Nephron (organoid): ENCODE results near the gene EXOSC2.
A peak's percentile ranks its signal among the peaks of the same experiment; 100 is the strongest.

Experiments used
- H3K27ac Mint-ChIP-seq, 3 experiments: 2 replicates each; pipeline ENCODE4 v1.8.0; 2020; ENCODE audit warnings: mixed read lengths in 3 of 3, mild to moderate bottlenecking in 2 of 3, moderate library complexity in 1 of 3
- H3K27me3 Mint-ChIP-seq: 2 replicates; pipeline ENCODE4 v1.8.0; 2021; ENCODE audit warnings: low read depth, mild to moderate bottlenecking, moderate library complexity, mixed read lengths
- H3K36me3 Mint-ChIP-seq: 2 replicates; pipeline ENCODE4 v1.8.0; 2020; ENCODE audit warnings: low read depth, mixed read lengths
- H3K4me1 Mint-ChIP-seq: 2 replicates; pipeline ENCODE4 v1.8.0; 2020; ENCODE audit warnings: mixed read lengths
- H3K4me3 Mint-ChIP-seq, 3 experiments: 2 replicates each; pipeline ENCODE4 v1.8.0; 2020; ENCODE audit warnings: mild to moderate bottlenecking in 3 of 3, mixed read lengths in 3 of 3, moderate library complexity in 2 of 3
- H3K9me3 Mint-ChIP-seq: 2 replicates; pipeline ENCODE4 v1.8.0; 2020; ENCODE audit warnings: mixed read lengths
- CTCF ChIP-seq, 3 experiments: fragments of 200-600 bp; sonication (generic); IDR thresholded peaks; one replicate each; pipeline ENCODE4 v1.5.0; 2021; ENCODE audit warnings: antibody characterized with exemption in 3 of 3; ENCODE audit not compliant: unreplicated experiment in 3 of 3

Gene EXOSC2

GRCh38 chr9:130713286-130713960 lies 19.8 kb downstream of the EXOSC2 start:
- no peak for TF ChIP-seq CTCF (IDR thresholded peaks at IDR 0.05; ENCODE audit: unreplicated experiment in 3 of 3)
- Mint-ChIP-seq H3K27ac (peak overlapping the region; percentile 81 to 99 (median 93)), H3K4me1 (peaks cover 24% of the 10 kb centered on the region), H3K36me3 (no peaks in the 10 kb centered on the region), H3K27me3 (no peaks in the 10 kb centered on the region), H3K9me3 (no peaks in the 10 kb centered on the region), H3K4me3 (peak overlapping the region; percentile 93 to 96 (median 95))

- Mint-ChIP-seq H3K4me3 (peak overlapping the region; percentile 93 to 96 (median 95)), H3K4me1 (peaks cover 24% of the 10 kb centered on the region), H3K36me3 (no peaks in the 10 kb centered on the region), H3K27me3 (no peaks in the 10 kb centered on the region), H3K27ac (peak overlapping the region; percentile 81 to 99 (median 84)), H3K9me3 (no peaks in the 10 kb centered on the region)
- no peak for TF ChIP-seq CTCF (IDR thresholded peaks at IDR 0.05; ENCODE audit: unreplicated experiment in 3 of 3)
Measured at GRCh38 chr9:130714586-130715110, 21.1 kb downstream of the EXOSC2 start.

- Mint-ChIP-seq H3K4me1 (peaks cover 24% of the 10 kb centered on the region), H3K9me3 (no peaks in the 10 kb centered on the region), H3K27ac (peak overlapping the region; percentile 81 to 99 (median 84)), H3K27me3 (no peaks in the 10 kb centered on the region), H3K4me3 (peak overlapping the region; percentile 93 to 96 (median 95)), H3K36me3 (peaks cover 2% of the 10 kb centered on the region)
- TF ChIP-seq CTCF (IDR thresholded peaks at IDR 0.05; ENCODE audit: unreplicated experiment in 3 of 3) = no peak
Measured at GRCh38 chr9:130715270-130715669, 21.7 kb downstream of the EXOSC2 start.

- H3K4me3 Mint-ChIP-seq = peak overlapping the region in 1 of 3 experiments; percentile 17
- no peaks in the 10 kb centered on the region for H3K27me3 Mint-ChIP-seq
- no peak overlapping the region for H3K27ac Mint-ChIP-seq
- no peak for TF ChIP-seq CTCF (IDR thresholded peaks at IDR 0.05; ENCODE audit: unreplicated experiment in 3 of 3)
- H3K4me1 Mint-ChIP-seq = peaks cover 22% of the 10 kb centered on the region
- peaks cover 11% of the 10 kb centered on the region for H3K36me3 Mint-ChIP-seq
- H3K9me3 Mint-ChIP-seq = no peaks in the 10 kb centered on the region
Measured at GRCh38 chr9:130718562-130718961, 25.0 kb downstream of the EXOSC2 start.

GRCh38 chr9:130720762-130721161 lies 27.2 kb downstream of the EXOSC2 start:
- H3K4me1 Mint-ChIP-seq = peaks cover under 1% of the 10 kb centered on the region
- H3K9me3 Mint-ChIP-seq = no peaks in the 10 kb centered on the region
- no peak overlapping the region for H3K27ac Mint-ChIP-seq
- no peak overlapping the region for H3K4me3 Mint-ChIP-seq
- H3K36me3 Mint-ChIP-seq = peaks cover 11% of the 10 kb centered on the region
- no peaks in the 10 kb centered on the region for H3K27me3 Mint-ChIP-seq
- no peak for TF ChIP-seq CTCF (IDR thresholded peaks at IDR 0.05; ENCODE audit: unreplicated experiment in 3 of 3)

- peaks cover 13% of the 10 kb centered on the region for H3K36me3 Mint-ChIP-seq
- peaks cover 9% of the 10 kb centered on the region for H3K9me3 Mint-ChIP-seq
- H3K4me3 Mint-ChIP-seq = no peak overlapping the region
- no peak for TF ChIP-seq CTCF (IDR thresholded peaks at IDR 0.05; ENCODE audit: unreplicated experiment in 3 of 3)
- H3K27ac Mint-ChIP-seq = no peak overlapping the region
- H3K4me1 Mint-ChIP-seq = peaks cover 7% of the 10 kb centered on the region
- H3K27me3 Mint-ChIP-seq = no peaks in the 10 kb centered on the region
Measured at GRCh38 chr9:130728721-130729120, 35.1 kb downstream of the EXOSC2 start.
